ENCODE results near the gene PRDM12. TPM values are rescaled to one million over a fixed set of nuclear protein-coding genes. Genes with fewer than 3 reads are reported as not detected.

Gene PRDM12
- total RNA-seq, 1 experiment from 2014 or later = 0.34 TPM

- no peaks in the 10 kb centered on the region for H3K4me1 Mint-ChIP-seq (ENCODE audit: low read depth, unreplicated experiment)
- H3K27me3 Mint-ChIP-seq (ENCODE audit: insufficient read depth, unreplicated experiment) = no peaks in the 10 kb centered on the region
- CTCF ChIA-PET = no interaction called here
- H3K4me3 Mint-ChIP-seq (ENCODE audit: unreplicated experiment) = no peak overlapping the region
- intact Hi-C loops (cut with micrococcal nuclease; ENCODE audit: unreplicated experiment) = no loop called here
- Histone ChIP-seq H3K9me3 (no peaks in the 10 kb centered on the region), H3K4me1 (no peaks in the 10 kb centered on the region), H3K36me3 (ENCODE audit: control insufficient read depth, insufficient read depth, low read length) (no peaks in the 10 kb centered on the region; the same call in 1 of the 2 replicates), H3K27me3 (replicated peaks; ENCODE audit: control insufficient read depth, insufficient read depth, low read length) (no peaks in the 10 kb centered on the region), H3K4me3 (ENCODE audit: low read depth, low read length) (no peak overlapping the region)
- BruUV-seq (replicated peaks) = no TSS peak
- no peak for TF ChIP-seq CTCF (IDR thresholded peaks at IDR 0.05; ENCODE audit: insufficient read depth in 1 of 2, low read depth in 1 of 2, low read length in 1 of 2, severe bottlenecking in 1 of 2, unreplicated experiment in 1 of 2)
- no peaks in the 10 kb centered on the region for H3K9me3 Mint-ChIP-seq (ENCODE audit: unreplicated experiment)
- H3K36me3 Mint-ChIP-seq (ENCODE audit: insufficient read depth, unreplicated experiment) = peaks cover 66% of the 10 kb centered on the region
- H3K27ac Mint-ChIP-seq (ENCODE audit: unreplicated experiment) = no peak overlapping the region
- POLR2A ChIA-PET = no interaction called here
- no peak for DNase-seq
Measured at GRCh38 chr9:130632841-130633240, 31.6 kb upstream of the PRDM12 start.

- intact Hi-C loops (cut with micrococcal nuclease; ENCODE audit: unreplicated experiment) = no loop called here
- Histone ChIP-seq H3K9me3 (no peaks in the 10 kb centered on the region), H3K36me3 (ENCODE audit: control insufficient read depth, insufficient read depth, low read length) (no peaks in the 10 kb centered on the region; the same call in none of the 2 replicates), H3K4me3 (ENCODE audit: low read depth, low read length) (no peak overlapping the region), H3K4me1 (no peaks in the 10 kb centered on the region), H3K27me3 (replicated peaks; ENCODE audit: control insufficient read depth, insufficient read depth, low read length) (no peaks in the 10 kb centered on the region)
- no peak overlapping the region for H3K27ac Mint-ChIP-seq (ENCODE audit: unreplicated experiment)
- ChIA-PET POLR2A (no interaction called here), CTCF (no interaction called here)
- H3K9me3 Mint-ChIP-seq (ENCODE audit: unreplicated experiment) = no peaks in the 10 kb centered on the region
- DNase-seq = no peak
- no peaks in the 10 kb centered on the region for H3K27me3 Mint-ChIP-seq (ENCODE audit: insufficient read depth, unreplicated experiment)
- H3K36me3 Mint-ChIP-seq (ENCODE audit: insufficient read depth, unreplicated experiment) = peaks cover 68% of the 10 kb centered on the region
- BruUV-seq (replicated peaks) = no TSS peak
- no peak overlapping the region for H3K4me3 Mint-ChIP-seq (ENCODE audit: unreplicated experiment)
- TF ChIP-seq CTCF (IDR thresholded peaks at IDR 0.05; ENCODE audit: insufficient read depth in 1 of 2, low read depth in 1 of 2, low read length in 1 of 2, severe bottlenecking in 1 of 2, unreplicated experiment in 1 of 2) = no peak
- H3K4me1 Mint-ChIP-seq (ENCODE audit: low read depth, unreplicated experiment) = no peaks in the 10 kb centered on the region
Measured at GRCh38 chr9:130633336-130634190, 30.8 kb upstream of the PRDM12 start.

GRCh38 chr9:130634191-130634768, 30.1 kb upstream of the PRDM12 start:
- Mint-ChIP-seq H3K9me3 (ENCODE audit: unreplicated experiment) (no peaks in the 10 kb centered on the region), H3K36me3 (ENCODE audit: insufficient read depth, unreplicated experiment) (peaks cover 72% of the 10 kb centered on the region), H3K27me3 (ENCODE audit: insufficient read depth, unreplicated experiment) (no peaks in the 10 kb centered on the region), H3K4me1 (ENCODE audit: low read depth, unreplicated experiment) (no peaks in the 10 kb centered on the region), H3K4me3 (ENCODE audit: unreplicated experiment) (no peak overlapping the region), H3K27ac (ENCODE audit: unreplicated experiment) (no peak overlapping the region)
- intact Hi-C loops (cut with micrococcal nuclease; ENCODE audit: unreplicated experiment) = no loop called here
- H3K4me3 ChIP-seq (ENCODE audit: low read depth, low read length) = no peak overlapping the region
- H3K4me1 ChIP-seq = no peaks in the 10 kb centered on the region
- no TSS peak for BruUV-seq (replicated peaks)
- no peak for DNase-seq
- ChIA-PET POLR2A (no interaction called here), CTCF (no interaction called here)
- H3K27me3 ChIP-seq (replicated peaks; ENCODE audit: control insufficient read depth, insufficient read depth, low read length) = no peaks in the 10 kb centered on the region
- H3K36me3 ChIP-seq (ENCODE audit: control insufficient read depth, insufficient read depth, low read length) = no peaks in the 10 kb centered on the region; the same call in none of the 2 replicates
- no peak for TF ChIP-seq CTCF (IDR thresholded peaks at IDR 0.05; ENCODE audit: insufficient read depth in 1 of 2, low read depth in 1 of 2, low read length in 1 of 2, severe bottlenecking in 1 of 2, unreplicated experiment in 1 of 2)
- no peaks in the 10 kb centered on the region for H3K9me3 ChIP-seq

Measured in Caco-2 (cell line).